ENCODE measurements around the gene DYSF. TPM values are rescaled to one million over a fixed set of nuclear protein-coding genes. Genes with fewer than 3 reads are reported as not detected.

DYSF gene
- total RNA-seq, 1 experiment from 2014 or later, result 0.24 TPM

DNA sequence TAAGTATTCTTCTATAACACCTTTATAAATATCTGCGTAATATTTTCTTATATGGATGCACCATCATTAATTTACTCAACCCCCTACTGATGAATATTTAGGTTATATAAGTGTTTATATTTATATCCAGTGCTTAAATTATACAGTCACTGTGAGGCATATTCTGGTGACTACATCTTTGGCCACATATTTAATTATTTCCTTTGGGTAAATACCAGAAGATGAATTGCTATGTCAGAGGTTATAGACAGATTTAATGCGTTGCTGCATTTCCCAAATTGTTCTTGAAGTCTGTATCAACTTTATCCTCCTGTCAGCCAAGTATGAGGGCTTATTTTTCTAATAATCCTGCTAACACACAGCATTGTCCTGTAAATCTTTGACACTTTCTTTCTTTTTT lies 18.7 kb downstream of the DYSF start:
- ChIA-PET CTCF (no interaction called here), POLR2A (ENCODE audit: low non-redundant PET) (no interaction called here)
- H3K36me3 ChIP-seq (ENCODE audit: insufficient read depth, low read length, poor library complexity, severe bottlenecking), result no peaks in the 10 kb centered on the region
- intact Hi-C loops (cut with micrococcal nuclease; ENCODE audit: unreplicated experiment), result no loop called here
- BruUV-seq (replicated peaks), result no TSS peak
- no peak overlapping the region for H3K27ac ChIP-seq (ENCODE audit: low read depth, low read length, poor library complexity, severe bottlenecking)
- H3K27me3 ChIP-seq (replicated peaks; ENCODE audit: insufficient read depth, low read depth, low read length, poor library complexity), result peaks cover 30% of the 10 kb centered on the region
- no peak overlapping the region for H3K4me3 ChIP-seq (ENCODE audit: low read depth, low read length, poor library complexity, severe bottlenecking)
- TF ChIP-seq, protein P1, sequence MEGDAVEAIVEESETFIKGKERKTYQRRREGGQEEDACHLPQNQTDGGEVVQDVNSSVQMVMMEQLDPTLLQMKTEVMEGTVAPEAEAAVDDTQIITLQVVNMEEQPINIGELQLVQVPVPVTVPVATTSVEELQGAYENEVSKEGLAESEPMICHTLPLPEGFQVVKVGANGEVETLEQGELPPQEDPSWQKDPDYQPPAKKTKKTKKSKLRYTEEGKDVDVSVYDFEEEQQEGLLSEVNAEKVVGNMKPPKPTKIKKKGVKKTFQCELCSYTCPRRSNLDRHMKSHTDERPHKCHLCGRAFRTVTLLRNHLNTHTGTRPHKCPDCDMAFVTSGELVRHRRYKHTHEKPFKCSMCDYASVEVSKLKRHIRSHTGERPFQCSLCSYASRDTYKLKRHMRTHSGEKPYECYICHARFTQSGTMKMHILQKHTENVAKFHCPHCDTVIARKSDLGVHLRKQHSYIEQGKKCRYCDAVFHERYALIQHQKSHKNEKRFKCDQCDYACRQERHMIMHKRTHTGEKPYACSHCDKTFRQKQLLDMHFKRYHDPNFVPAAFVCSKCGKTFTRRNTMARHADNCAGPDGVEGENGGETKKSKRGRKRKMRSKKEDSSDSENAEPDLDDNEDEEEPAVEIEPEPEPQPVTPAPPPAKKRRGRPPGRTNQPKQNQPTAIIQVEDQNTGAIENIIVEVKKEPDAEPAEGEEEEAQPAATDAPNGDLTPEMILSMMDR (conservative IDR thresholded peaks at IDR 0.05; ENCODE audit: low read depth, low read length), result no peak
- TF ChIP-seq EZH2 (IDR thresholded peaks at IDR 0.05; ENCODE audit: borderline replicate concordance, low read depth, low read length, poor library complexity, severe bottlenecking), result no peak
- no peaks in the 10 kb centered on the region for H3K4me1 ChIP-seq (ENCODE audit: insufficient read depth, low read length, poor library complexity, severe bottlenecking)
- H3K9me3 ChIP-seq (ENCODE audit: low read depth, low read length, poor library complexity, severe bottlenecking), result no peaks in the 10 kb centered on the region
- DNase-seq (ENCODE audit: low spot score), result no peak

DNA sequence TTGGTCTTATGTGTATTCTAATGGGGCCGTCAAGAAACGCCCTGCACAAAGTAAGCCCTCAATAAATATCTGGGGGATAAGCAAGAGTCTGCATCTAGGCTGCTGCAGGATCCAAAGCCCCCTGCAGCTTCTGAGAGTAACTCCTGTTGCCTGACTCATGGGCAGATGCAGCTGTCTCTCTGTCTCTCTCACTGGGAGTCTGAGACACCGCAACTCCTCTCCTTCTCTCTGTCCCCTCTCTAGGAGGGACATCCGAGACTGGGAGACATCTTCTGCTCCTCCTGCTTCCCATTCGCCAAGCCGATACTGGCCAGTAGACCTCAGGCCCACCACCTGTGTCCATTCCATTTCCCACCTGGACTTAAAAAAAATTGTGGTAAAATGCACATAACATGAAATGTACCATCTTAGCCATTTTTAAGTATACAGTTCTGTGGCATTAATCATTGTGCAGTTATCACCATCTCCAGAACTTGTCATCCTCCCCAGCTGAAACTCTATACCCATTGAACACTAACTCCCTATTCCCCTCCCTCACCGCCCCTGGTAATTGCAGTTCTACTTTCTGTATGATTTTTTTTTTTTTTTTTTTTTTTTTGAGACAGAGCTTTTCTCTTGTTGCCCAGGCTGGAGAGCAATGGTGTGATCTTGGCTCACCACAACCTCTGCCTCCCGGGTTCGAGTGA lies 20.1 kb downstream of the DYSF start:
- POLR2A ChIA-PET (ENCODE audit: low non-redundant PET), result no interaction called here
- Histone ChIP-seq H3K27ac (ENCODE audit: low read depth, low read length, poor library complexity, severe bottlenecking) (no peak overlapping the region), H3K36me3 (ENCODE audit: insufficient read depth, low read length, poor library complexity, severe bottlenecking) (no peaks in the 10 kb centered on the region), H3K9me3 (ENCODE audit: low read depth, low read length, poor library complexity, severe bottlenecking) (no peaks in the 10 kb centered on the region), H3K27me3 (replicated peaks; ENCODE audit: insufficient read depth, low read depth, low read length, poor library complexity) (peaks cover 16% of the 10 kb centered on the region), H3K4me1 (ENCODE audit: insufficient read depth, low read length, poor library complexity, severe bottlenecking) (no peaks in the 10 kb centered on the region), H3K4me3 (ENCODE audit: low read depth, low read length, poor library complexity, severe bottlenecking) (no peak overlapping the region)
- CTCF ChIA-PET, result no interaction called here
- intact Hi-C loops (cut with micrococcal nuclease; ENCODE audit: unreplicated experiment), result no loop called here
- no peak for TF ChIP-seq EZH2 (IDR thresholded peaks at IDR 0.05; ENCODE audit: borderline replicate concordance, low read depth, low read length, poor library complexity, severe bottlenecking)
- TF ChIP-seq, protein P1 (conservative IDR thresholded peaks at IDR 0.05; ENCODE audit: low read depth, low read length), result no peak
- no peak for DNase-seq (ENCODE audit: low spot score)
- no TSS peak for BruUV-seq (replicated peaks)

DNA sequence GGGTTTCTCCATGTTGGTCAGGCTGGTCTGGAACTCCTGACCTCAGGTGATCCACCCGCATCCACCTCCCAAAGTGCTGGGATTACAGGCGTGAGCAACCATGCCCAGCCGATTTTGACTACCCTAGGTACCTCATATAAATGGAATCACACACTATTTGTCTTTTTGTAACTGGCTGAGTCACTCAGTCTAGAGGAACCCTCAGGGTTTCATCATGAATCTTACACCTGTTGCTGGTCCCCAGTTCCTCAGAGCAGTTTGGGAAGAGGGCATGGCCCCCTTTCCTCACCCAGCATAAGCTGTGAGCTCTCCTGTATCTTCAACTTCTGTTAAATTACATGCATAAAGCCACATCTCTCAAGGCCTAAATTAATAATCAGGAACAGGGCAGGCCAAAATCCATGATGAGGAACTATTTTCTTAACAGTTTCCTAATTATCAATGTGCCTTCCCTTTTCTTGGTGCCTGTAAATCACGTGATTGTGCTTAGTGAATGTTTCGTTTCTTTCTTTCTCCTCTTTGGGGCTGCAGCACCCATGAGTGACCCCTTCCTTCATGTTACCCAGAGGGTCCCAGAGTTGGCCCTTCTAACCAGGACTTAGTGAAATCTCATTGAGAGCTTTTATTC lies 20.9 kb downstream of the DYSF start:
- intact Hi-C loops (cut with micrococcal nuclease; ENCODE audit: unreplicated experiment), result no loop called here
- Histone ChIP-seq H3K27me3 (replicated peaks; ENCODE audit: insufficient read depth, low read depth, low read length, poor library complexity) (peaks cover 8% of the 10 kb centered on the region), H3K36me3 (ENCODE audit: insufficient read depth, low read length, poor library complexity, severe bottlenecking) (no peaks in the 10 kb centered on the region), H3K27ac (ENCODE audit: low read depth, low read length, poor library complexity, severe bottlenecking) (no peak overlapping the region), H3K4me3 (ENCODE audit: low read depth, low read length, poor library complexity, severe bottlenecking) (no peak overlapping the region), H3K4me1 (ENCODE audit: insufficient read depth, low read length, poor library complexity, severe bottlenecking) (no peaks in the 10 kb centered on the region), H3K9me3 (ENCODE audit: low read depth, low read length, poor library complexity, severe bottlenecking) (no peaks in the 10 kb centered on the region)
- ChIA-PET POLR2A (ENCODE audit: low non-redundant PET) (interaction anchor here (0.6 kb wide), 1 partner anchor 10 kb away, joined by 3 read pairs; no protein-coding TSS in a partner anchor), CTCF (no interaction called here)
- TF ChIP-seq, protein P1 (conservative IDR thresholded peaks at IDR 0.05; ENCODE audit: low read depth, low read length), result no peak
- TF ChIP-seq EZH2 (IDR thresholded peaks at IDR 0.05; ENCODE audit: borderline replicate concordance, low read depth, low read length, poor library complexity, severe bottlenecking), result no peak
- no peak for DNase-seq (ENCODE audit: low spot score)
- BruUV-seq (replicated peaks), result no TSS peak
